Cardiac muscle cell (in vitro differentiated cells and primary cell): ENCODE results near the gene ANKH. TPM values are rescaled to one million over a fixed set of nuclear protein-coding genes. Genes with fewer than 3 reads are reported as not detected.
"Not testable (repeated sequence)": the region's sequence is repeated elsewhere in the genome, so short reads cannot be mapped to it uniquely, and the experiment has no call there.

ENCODE experiments used
- DNase-seq, 2 donors: peaks; one replicate each; pipeline versions ENCODE4 v3.0.0 to v3.0.0-alpha.2; 2010 to 2017; ENCODE audit warnings: low read depth in 1 of 2, low spot score in 1 of 2
- H3K27ac ChIP-seq: fragments of 200-600 bp; sonication (generic); 2 replicates; pipeline ENCODE4 v1.5.1; 2016
- H3K27me3 ChIP-seq: fragments of 200-600 bp; sonication (generic); 2 replicates; pipeline ENCODE4 v1.6.0; 2016; ENCODE audit warnings: control low read depth
- H3K36me3 ChIP-seq: fragments of 200-600 bp; sonication (generic); 2 replicates; pipeline ENCODE4 v1.5.1; 2016; ENCODE audit warnings: control low read depth
- H3K4me1 ChIP-seq: fragments of 200-600 bp; sonication (generic); 2 replicates; pipeline ENCODE4 v1.8.1; 2017; ENCODE audit warnings: low read depth, mild to moderate bottlenecking, mixed run types
- H3K4me3 ChIP-seq: fragments of 200-600 bp; sonication (generic); 2 replicates; pipeline ENCODE4 v1.5.1; 2016; ENCODE audit warnings: mild to moderate bottlenecking
- H3K9me3 ChIP-seq: fragments of 200-600 bp; sonication (generic); 2 replicates; pipeline ENCODE4 v1.5.1; 2017; ENCODE audit warnings: low read depth, mild to moderate bottlenecking, control low read depth
- CTCF ChIP-seq: IDR thresholded peaks from 2 replicates; pipeline ENCODE4 v1.5.1; 2012; ENCODE audit warnings: low read depth, mild to moderate bottlenecking, low read length
- polyA plus RNA-seq: library from polyadenylated mRNA; unstranded; fragments of >200 nt; fragmentation: Nextera tagmentation; extraction: Ambion mirVana; gene quantifications from 2 replicates; pipeline ENCODE4 v1.2.1, GENCODE V29; 2016
- total RNA-seq: library from RNA; depleted of rRNA; stranded (reverse); fragments of >200 nt; gene quantifications from 2 replicates; pipeline ENCODE4 v1.2.3, GENCODE V29; 2016

ANKH gene
- total and polyA plus RNA-seq, 2 experiments from 2014 or later, result 26.6 to 48.1 TPM

GRCh38 chr5:14825977-14826376 is 45.6 kb downstream of the ANKH start:
- Histone ChIP-seq H3K27me3 (no peaks in the 10 kb centered on the region), H3K4me1 (no peaks in the 10 kb centered on the region), H3K27ac (no peak overlapping the region), H3K9me3 (no peaks in the 10 kb centered on the region), H3K36me3 (no peaks in the 10 kb centered on the region), H3K4me3 (no peak overlapping the region)
- TF ChIP-seq CTCF, result no peak
- no peak for DNase-seq

- Histone ChIP-seq H3K36me3 (no peaks in the 10 kb centered on the region), H3K4me3 (no peak overlapping the region), H3K27ac (no peak overlapping the region), H3K4me1 (no peaks in the 10 kb centered on the region), H3K9me3 (no peaks in the 10 kb centered on the region), H3K27me3 (no peaks in the 10 kb centered on the region)
- DNase-seq, result no peak
- TF ChIP-seq CTCF, result no peak
These were observed 47.1 kb downstream of the ANKH start for GRCh38 chr5:14824499-14824898.

GRCh38 chr5:14821100-14821845 is 50.3 kb downstream of the ANKH start:
- H3K36me3 ChIP-seq, result no peaks in the 10 kb centered on the region
- no peaks in the 10 kb centered on the region for H3K9me3 ChIP-seq
- H3K27ac ChIP-seq, result no peak overlapping the region
- H3K27me3 ChIP-seq, result no peaks in the 10 kb centered on the region
- no peak for TF ChIP-seq CTCF
- no peak overlapping the region for H3K4me3 ChIP-seq
- DNase-seq, result no peak
- H3K4me1 ChIP-seq, result no peaks in the 10 kb centered on the region

- no peak for TF ChIP-seq CTCF
- no peak overlapping the region for H3K4me3 ChIP-seq
- H3K9me3 ChIP-seq, result no peaks in the 10 kb centered on the region
- H3K4me1 ChIP-seq, result no peaks in the 10 kb centered on the region
- no peaks in the 10 kb centered on the region for H3K36me3 ChIP-seq
- no peak overlapping the region for H3K27ac ChIP-seq
- no peak for DNase-seq
- no peaks in the 10 kb centered on the region for H3K27me3 ChIP-seq
These were observed 52.4 kb downstream of the ANKH start for GRCh38 chr5:14818931-14819790.

- not testable (repeated sequence) for H3K36me3 ChIP-seq, H3K4me1 ChIP-seq, H3K4me3 ChIP-seq, DNase-seq, H3K27me3 ChIP-seq, H3K27ac ChIP-seq, H3K9me3 ChIP-seq
These were observed 53.8 kb downstream of the ANKH start for GRCh38 chr5:14817762-14818136.
